Natural killer cell (primary cell): ENCODE measurements around the gene HMGCL. TPM values are rescaled to one million over a fixed set of nuclear protein-coding genes. Genes with fewer than 3 reads are reported as not detected.

Source experiments
- ATAC-seq, 3 donors: fragments of 150-1000 bp in 2 of 3; fragments of 200-7000 bp in 1 of 3; cut with Tn5 transposase; 1 replicate in 1 of 3; 2 replicates in 2 of 3; pipeline ENCODE4 v1.10.0; 2021; ENCODE audit warnings: mild to moderate bottlenecking in 2 of 3, moderate library complexity in 2 of 3
- DNase-seq, 2 donors: peaks; one replicate each; pipeline versions ENCODE4 v3.0.0 to v3.0.0-alpha.2; 2013 to 2021; ENCODE audit warnings: mixed read lengths in 1 of 2
- H3K27ac ChIP-seq: one replicate; pipeline ENCODE4 v1.5.1; 2013; ENCODE audit warnings: mild to moderate bottlenecking, low read length
- H3K27me3 ChIP-seq: one replicate; pipeline ENCODE4 v1.6.1; 2013; ENCODE audit warnings: low read length; ENCODE audit not compliant: control insufficient read depth, insufficient read depth
- H3K36me3 ChIP-seq: one replicate; pipeline ENCODE4 v1.6.1; 2013; ENCODE audit warnings: low read length; ENCODE audit not compliant: control insufficient read depth, insufficient read depth
- H3K4me1 ChIP-seq: one replicate; pipeline ENCODE4 v1.6.1; 2013; ENCODE audit warnings: low read length; ENCODE audit not compliant: control insufficient read depth, insufficient read depth
- H3K4me3 ChIP-seq: one replicate; pipeline ENCODE4 v1.5.1; 2013; ENCODE audit warnings: low read length
- H3K9me3 ChIP-seq: one replicate; pipeline ENCODE4 v1.6.1; 2013; ENCODE audit warnings: low read length; ENCODE audit not compliant: control insufficient read depth, insufficient read depth
- H3K27ac Mint-ChIP-seq, 2 donors: one replicate each; pipeline ENCODE4 v1.8.0; 2022; ENCODE audit warnings: mild to moderate bottlenecking in 2 of 2, mixed read lengths in 2 of 2, moderate library complexity in 1 of 2
- H3K27me3 Mint-ChIP-seq, 2 donors: one replicate each; pipeline ENCODE4 v1.8.0; 2022; ENCODE audit warnings: low read depth in 2 of 2, mixed read lengths in 2 of 2
- H3K36me3 Mint-ChIP-seq: one replicate; pipeline ENCODE4 v1.8.0; 2022; ENCODE audit warnings: mixed read lengths
- H3K4me1 Mint-ChIP-seq, 2 donors: one replicate each; pipeline ENCODE4 v1.8.0; 2022; ENCODE audit warnings: mixed read lengths in 2 of 2
- H3K4me3 Mint-ChIP-seq: one replicate; pipeline ENCODE4 v1.8.0; 2022; ENCODE audit warnings: mild to moderate bottlenecking, moderate library complexity, mixed read lengths
- H3K9me3 Mint-ChIP-seq, 2 donors: one replicate each; pipeline ENCODE4 v1.8.0; 2022; ENCODE audit warnings: mixed read lengths in 2 of 2
- WGBS: methylation state at CpG from one replicate; pipeline ENCODE4 v1.1.7; 2013; ENCODE audit warnings: missing lambda C conversion rate; ENCODE audit not compliant: insufficient coverage; 5-methylcytosine and 5-hydroxymethylcytosine counted together
- intact Hi-C: fragments of 100-400 bp; cut with micrococcal nuclease; formaldehyde crosslinking; loops from one replicate; pipeline ENCODE4 v1.14.2; 2022
- total RNA-seq, 4 donors: library from RNA; stranded (reverse); fragments of 120-200 nt in 1 of 4; gene quantifications; one replicate each; pipeline versions ENCODE4 v1.2.3 to v1.2.4, GENCODE V29; 2013 to 2022
- TF ChIP-seq, protein P1 (sequence below): fragments of 200-600 bp; IDR thresholded peaks from one replicate; pipeline ENCODE4 v1.8.0; 2022; ENCODE audit warnings: antibody characterized with exemption

The HMGCL gene
- total RNA-seq, 3 donors from 2014 or later (not counting 1 experiment from before 2014, with no cell fraction given) = 16.8 to 26.9 (median 17.0) TPM

DNA sequence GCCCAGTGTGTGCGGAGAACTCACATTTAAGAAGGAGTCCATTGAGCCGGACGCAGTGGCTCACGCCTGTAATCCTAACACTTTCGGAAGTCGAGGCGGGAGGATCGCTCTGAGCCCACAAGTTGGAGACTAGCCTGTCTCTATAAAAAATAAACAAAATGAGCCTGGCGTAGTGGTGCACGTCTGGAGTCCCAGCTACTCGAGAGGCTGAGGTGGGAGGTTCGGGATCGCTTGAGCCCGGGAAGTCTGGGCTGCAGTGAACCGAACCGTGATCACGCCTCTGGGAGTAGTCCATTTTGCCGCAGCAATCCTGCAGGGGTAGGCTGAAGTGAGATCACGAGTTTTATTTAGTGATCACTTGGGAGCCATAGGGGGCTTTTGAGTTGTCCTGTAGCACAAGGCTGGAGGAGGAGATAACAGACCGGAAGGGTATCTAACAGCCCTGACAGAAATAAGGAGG lies 43.4 kb upstream of the HMGCL start:
- WGBS = 43% methylated on average over 20 of the region's 20 CpGs
- Histone ChIP-seq H3K9me3 (no peaks in the 10 kb centered on the region), H3K27me3 (no peaks in the 10 kb centered on the region), H3K27ac (no peak overlapping the region), H3K4me1 (peaks cover 29% of the 10 kb centered on the region), H3K4me3 (peak overlapping the region; percentile 78), H3K36me3 (peaks cover 10% of the 10 kb centered on the region)
- Mint-ChIP-seq H3K36me3 (no peaks in the 10 kb centered on the region), H3K27me3 (peaks cover 4 to 7% of the 10 kb centered on the region in 2 donors), H3K4me3 (peak overlapping the region; percentile 92), H3K27ac (peak overlapping the region; percentile 80 to 87), H3K9me3 (no peaks in the 10 kb centered on the region), H3K4me1 (peaks cover 23 to 30% of the 10 kb centered on the region in 2 donors)
- intact Hi-C loops = loop anchor here (1.0 to 2.0 kb wide), 4 partner anchors 49 to 96 kb away; partner anchors contain the start of gene GALE
- ATAC-seq (peak; percentile 1 to 7 (median 2)), DNase-seq (no peak)
- TF ChIP-seq, protein P1, sequence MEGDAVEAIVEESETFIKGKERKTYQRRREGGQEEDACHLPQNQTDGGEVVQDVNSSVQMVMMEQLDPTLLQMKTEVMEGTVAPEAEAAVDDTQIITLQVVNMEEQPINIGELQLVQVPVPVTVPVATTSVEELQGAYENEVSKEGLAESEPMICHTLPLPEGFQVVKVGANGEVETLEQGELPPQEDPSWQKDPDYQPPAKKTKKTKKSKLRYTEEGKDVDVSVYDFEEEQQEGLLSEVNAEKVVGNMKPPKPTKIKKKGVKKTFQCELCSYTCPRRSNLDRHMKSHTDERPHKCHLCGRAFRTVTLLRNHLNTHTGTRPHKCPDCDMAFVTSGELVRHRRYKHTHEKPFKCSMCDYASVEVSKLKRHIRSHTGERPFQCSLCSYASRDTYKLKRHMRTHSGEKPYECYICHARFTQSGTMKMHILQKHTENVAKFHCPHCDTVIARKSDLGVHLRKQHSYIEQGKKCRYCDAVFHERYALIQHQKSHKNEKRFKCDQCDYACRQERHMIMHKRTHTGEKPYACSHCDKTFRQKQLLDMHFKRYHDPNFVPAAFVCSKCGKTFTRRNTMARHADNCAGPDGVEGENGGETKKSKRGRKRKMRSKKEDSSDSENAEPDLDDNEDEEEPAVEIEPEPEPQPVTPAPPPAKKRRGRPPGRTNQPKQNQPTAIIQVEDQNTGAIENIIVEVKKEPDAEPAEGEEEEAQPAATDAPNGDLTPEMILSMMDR = peak; percentile 57

DNA sequence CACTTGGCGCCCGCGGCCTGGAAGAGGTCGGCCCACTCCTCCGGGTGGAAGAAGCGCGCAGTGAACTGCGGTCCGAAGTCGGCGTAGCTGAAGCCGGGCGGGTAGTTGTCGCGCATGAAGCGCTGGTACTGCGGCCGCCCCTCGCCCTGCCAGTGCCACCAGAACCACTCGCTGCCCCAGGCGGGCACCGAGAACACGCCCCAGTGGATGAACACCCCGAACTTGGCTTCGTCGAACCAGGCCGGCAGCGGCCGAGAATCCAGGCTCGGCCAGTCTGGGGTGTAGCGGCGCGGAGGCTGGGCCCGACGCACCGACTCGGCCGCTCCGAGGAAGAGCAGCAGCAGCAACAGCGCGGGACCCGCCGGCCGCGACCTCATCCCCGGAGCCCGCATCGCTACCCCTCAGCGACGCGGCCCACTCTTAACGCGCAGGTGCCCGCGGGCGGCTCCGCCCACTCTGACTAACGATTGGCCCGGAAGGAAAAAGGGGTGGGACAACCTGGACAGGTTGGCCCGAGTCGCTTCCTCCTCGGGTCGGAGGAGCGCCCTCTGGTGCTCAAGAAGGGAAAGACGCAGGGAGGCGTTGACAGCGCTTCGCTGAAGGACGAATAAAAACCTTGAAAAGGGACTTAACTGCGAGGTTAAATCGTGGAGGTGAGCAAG lies 42.8 kb upstream of the HMGCL start, which contains the start of gene FUCA1:
TSS of gene FUCA1 (minus strand) at position 396 of the 662 bp plus-strand sequence. CDS start at position 392, 4 bp downstream.
- WGBS = under 1% methylated on average over 71 of the region's 71 CpGs
- Histone ChIP-seq H3K9me3 (no peaks in the 10 kb centered on the region), H3K27me3 (no peaks in the 10 kb centered on the region), H3K27ac (peak within 1 kb of the TSS; percentile 61), H3K4me1 (peaks cover 29% of the 10 kb centered on the region), H3K4me3 (peak within 1 kb of the TSS; percentile 78), H3K36me3 (peaks cover 9% of the 10 kb centered on the region)
- Mint-ChIP-seq H3K4me1 (peaks cover 23 to 30% of the 10 kb centered on the region in 2 donors), H3K27me3 (peaks cover 4 to 7% of the 10 kb centered on the region in 2 donors), H3K27ac (peak within 1 kb of the TSS; percentile 80 to 87), H3K36me3 (no peaks in the 10 kb centered on the region), H3K9me3 (no peaks in the 10 kb centered on the region), H3K4me3 (peak within 1 kb of the TSS; percentile 92)
- TF ChIP-seq, protein P1 = peak; percentile 90
- peak; percentile 94 to 99 for DNase-seq
- intact Hi-C loops = loop anchor here (1.0 to 2.0 kb wide), 4 partner anchors 49 to 96 kb away; partner anchors contain the start of gene GALE
- ATAC-seq = peak; percentile 99 to 100 (median 99)

DNA sequence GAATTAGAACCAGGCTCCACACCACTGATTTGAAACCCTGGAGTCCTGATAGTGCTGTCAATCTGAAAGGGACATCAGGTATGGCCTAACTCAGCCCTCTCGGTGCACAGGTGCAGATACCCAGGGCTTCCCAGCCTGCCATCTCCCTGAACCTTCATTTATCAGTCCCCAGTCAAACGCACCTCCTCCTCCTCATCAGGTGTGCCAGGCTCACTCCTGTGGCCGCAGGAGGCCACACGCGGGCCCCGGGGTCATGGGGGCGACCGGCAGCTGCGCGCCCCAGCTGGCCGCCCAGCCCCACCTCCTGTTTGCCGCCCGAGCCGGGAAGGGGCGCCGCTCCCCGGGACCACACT lies 42.3 kb upstream of the HMGCL start:
- 3% methylated on average over 17 of the region's 17 CpGs for WGBS
- Mint-ChIP-seq H3K27ac (peak overlapping the region; percentile 80 to 87), H3K27me3 (peaks cover 4 to 7% of the 10 kb centered on the region in 2 donors), H3K36me3 (no peaks in the 10 kb centered on the region), H3K4me3 (peak overlapping the region; percentile 92), H3K4me1 (peaks cover 23 to 30% of the 10 kb centered on the region in 2 donors), H3K9me3 (no peaks in the 10 kb centered on the region)
- peak overlapping the region; percentile 78 for H3K4me3 ChIP-seq
- no peaks in the 10 kb centered on the region for H3K9me3 ChIP-seq
- no peaks in the 10 kb centered on the region for H3K27me3 ChIP-seq
- intact Hi-C loops = no loop called here
- peak in 1 of 2 donors; percentile 16 for DNase-seq
- peaks cover 6% of the 10 kb centered on the region for H3K36me3 ChIP-seq
- peak overlapping the region; percentile 61 for H3K27ac ChIP-seq
- peaks cover 29% of the 10 kb centered on the region for H3K4me1 ChIP-seq
- TF ChIP-seq, protein P1 = no peak
- no peak for ATAC-seq
